Measurements from ENCODE around the gene GNB1L.

GRCh38 chr22:19900707-19901436 lies 46.2 kb upstream of the GNB1L start:
- no peak for TF ChIP-seq CTCF (IDR thresholded peaks at IDR 0.05)
- TF ChIP-seq POLR2A (IDR thresholded peaks at IDR 0.05), result no peak
